GM12878 (cell line): ENCODE results near the gene SAP25. TPM values are rescaled to one million over a fixed set of nuclear protein-coding genes. Genes with fewer than 3 reads are reported as not detected.

Source experiments
- ATAC-seq: fragments of 200-7000 bp; cut with Tn5 transposase; 3 replicates; pipeline ENCODE4 v1.9.1; 2020; ENCODE audit warnings: mild to moderate bottlenecking, moderate library complexity
- BruUV-seq: library from RNA; stranded (reverse); fragments of 400-500 nt; replicated peaks from 2 replicates; lab custom pipeline; 2021; lab: Mats Ljungman, UMichigan
- CTCF ChIA-PET: fragments of 300-600 bp; sonication (Branson Sonifier 250); formaldehyde crosslinking; extraction: SDS; loops from one replicate; lab custom pipeline; 2021; ENCODE audit warnings: inconsistent platforms; lab: Yijun Ruan, JAX
- POLR2A ChIA-PET: fragments of 350-600 bp; formaldehyde crosslinking; extraction: SDS; loops from one replicate; lab custom pipeline; 2021; ENCODE audit warnings: inconsistent platforms; lab: Charles Lee
- RAD21 ChIA-PET: fragments of 300-600 bp; sonication (Branson Sonifier 250); formaldehyde crosslinking; loops from one replicate; lab custom pipeline; 2023; ENCODE audit warnings: antibody characterized with exemption; ENCODE audit not compliant: unreplicated experiment; lab: Charles Lee
- SMC1A ChIA-PET: fragments of 300-600 bp; sonication (Branson Sonifier 250); formaldehyde crosslinking; loops from one replicate; lab custom pipeline; 2023; ENCODE audit not compliant: unreplicated experiment, uncharacterized antibody; lab: Charles Lee
- DNase-seq: peaks from one replicate; pipeline ENCODE4 v3.0.0-alpha.2; 2011; ENCODE audit warnings: low read depth, low spot score
- FAIRE-seq: peaks from 3 replicates; lab custom pipeline; 2011; peaks lifted over from hg19 to GRCh38; lab: Jason Lieb, UNC
- H2AFZ ChIP-seq: 2 replicates; pipeline ENCODE4 v1.6.0; 2011; ENCODE audit warnings: low read depth, low read length, control low read depth; ENCODE audit not compliant: control insufficient read depth
- H3K27ac ChIP-seq: 2 replicates; pipeline ENCODE4 v1.5.1; 2011; ENCODE audit warnings: control low read depth; ENCODE audit not compliant: control insufficient read depth, insufficient read depth
- H3K27me3 ChIP-seq, 2 experiments: replicated peaks in 1 of 2; 2 replicates each; pipeline versions ENCODE4 v1.6.0 to v1.6.1; 2011; ENCODE audit warnings: low read length in 1 of 2; ENCODE audit not compliant: control insufficient read depth in 2 of 2, insufficient read depth in 2 of 2
- H3K36me3 ChIP-seq, 2 experiments: 2 replicates each; pipeline ENCODE4 v1.5.1; 2011; ENCODE audit warnings: low read length in 1 of 2; ENCODE audit not compliant: control insufficient read depth in 2 of 2, insufficient read depth in 2 of 2
- H3K4me1 ChIP-seq: 2 replicates; pipeline ENCODE4 v1.6.1; 2011; ENCODE audit warnings: mild to moderate bottlenecking, low read length, moderate library complexity, mixed read lengths; ENCODE audit not compliant: control insufficient read depth, insufficient read depth
- H3K4me2 ChIP-seq: 2 replicates; pipeline ENCODE4 v1.6.0; 2011; ENCODE audit warnings: control low read depth; ENCODE audit not compliant: control insufficient read depth, insufficient read depth
- H3K4me3 ChIP-seq: fragments of 200-600 bp; sonication (generic); 2 replicates; pipeline ENCODE4 v1.5.1; 2016
- H3K79me2 ChIP-seq: 2 replicates; pipeline ENCODE4 v1.6.0; 2011; ENCODE audit warnings: low read length; ENCODE audit not compliant: control insufficient read depth, insufficient read depth
- H3K9ac ChIP-seq: 2 replicates; pipeline ENCODE4 v1.8.0; 2011; ENCODE audit warnings: low read length, control low read depth, mixed read lengths; ENCODE audit not compliant: control insufficient read depth, insufficient read depth
- H3K9me3 ChIP-seq: replicated peaks from 3 replicates; pipeline ENCODE4 v1.5.1; 2011; ENCODE audit warnings: mild to moderate bottlenecking, low read length; ENCODE audit not compliant: control insufficient read depth, insufficient read depth
- H4K20me1 ChIP-seq: 2 replicates; pipeline ENCODE4 v1.6.0; 2011; ENCODE audit not compliant: control insufficient read depth, insufficient read depth
- ASH2L ChIP-seq: fragments of 300-600, 200-600 bp; sonication (generic); IDR thresholded peaks from 2 replicates; pipeline ENCODE4 v1.6.1; 2017; ENCODE audit warnings: low read depth, mild to moderate bottlenecking, borderline replicate concordance
- BCL3 ChIP-seq: IDR thresholded peaks from 2 replicates; pipeline ENCODE4 v1.6.1; 2011; ENCODE audit warnings: borderline replicate concordance, low read depth, mild to moderate bottlenecking, moderate library complexity, low read length; ENCODE audit not compliant: insufficient read depth, poor library complexity, severe bottlenecking
- HDAC2 ChIP-seq: fragments of 200-600 bp; sonication (generic); IDR thresholded peaks from 2 replicates; pipeline ENCODE4 v1.6.1; 2017
- PAX8 ChIP-seq: fragments of 450-650 bp; IDR thresholded peaks from 2 replicates; pipeline ENCODE4 v1.6.1; 2017; ENCODE audit warnings: mild to moderate bottlenecking, moderate library complexity
- TAF1 ChIP-seq: IDR thresholded peaks from 2 replicates; pipeline ENCODE4 v1.6.1; 2011; ENCODE audit warnings: mild to moderate bottlenecking, low read depth, low read length, borderline replicate concordance
- whole genome bisulfite sequencing: methylation state at CpG from one replicate; pipeline ENCODE4 v1.1.6; 2016; ENCODE audit warnings: low lambda C conversion rate; ENCODE audit not compliant: insufficient replicate concordance, insufficient coverage; ENCODE audit errors: missing lambda C conversion rate; 5-methylcytosine and 5-hydroxymethylcytosine counted together
- in situ Hi-C: fragments of 300-500 bp; cut with MboI; formaldehyde crosslinking; loops from 9 replicates; pipeline ENCODE4 v1.14.3; 2018; ENCODE audit warnings: mixed read lengths
- intact Hi-C: fragments of 100-400 bp; cut with micrococcal nuclease; formaldehyde crosslinking; loops from one replicate; pipeline ENCODE4 v1.14.2; 2022; ENCODE audit not compliant: unreplicated experiment
- polyA plus RNA-seq, 11 experiments: library from polyadenylated mRNA; depleted of rRNA in 4 of 11; unstranded in 6 of 11; stranded (reverse) in 5 of 11; fragments of >200 nt; fragmentation: Nextera tagmentation in 4 of 11; fragmentation: Illumina TruSeq in 1 of 11; extraction: Ambion mirVana in 4 of 11; extraction: Trizol in 1 of 11; gene quantifications; 1 replicate in 1 of 11; 2 replicates in 10 of 11; pipeline versions ENCODE4 v1.2.1 to v1.2.3, GENCODE V29; 2011 to 2016; ENCODE audit warnings: inconsistent platforms in 2 of 11, missing spikeins in 2 of 11, low read depth in 1 of 11
- total RNA-seq, 4 experiments: library from RNA; depleted of rRNA in 3 of 4; stranded (reverse); fragments of >200 nt in 3 of 4; fragmentation: Illumina TruSeq in 1 of 4; extraction: Trizol in 1 of 4; gene quantifications; 2 replicates each; pipeline versions ENCODE4 v1.2.1 to v1.2.3, GENCODE V29; 2013 to 2021
- TF ChIP-seq, protein P1 (sequence below): IDR thresholded peaks from 2 replicates; pipeline ENCODE4 v1.6.1; 2012; ENCODE audit warnings: low read depth, low read length, improper control_type of control experiment

Gene SAP25
- total and polyA plus RNA-seq, 10 of the 15 experiments (the other 5 are each of a cell fraction or from before 2014, with no cell fraction given) = 0.14 to 8.6 (median 1.1) TPM

DNA sequence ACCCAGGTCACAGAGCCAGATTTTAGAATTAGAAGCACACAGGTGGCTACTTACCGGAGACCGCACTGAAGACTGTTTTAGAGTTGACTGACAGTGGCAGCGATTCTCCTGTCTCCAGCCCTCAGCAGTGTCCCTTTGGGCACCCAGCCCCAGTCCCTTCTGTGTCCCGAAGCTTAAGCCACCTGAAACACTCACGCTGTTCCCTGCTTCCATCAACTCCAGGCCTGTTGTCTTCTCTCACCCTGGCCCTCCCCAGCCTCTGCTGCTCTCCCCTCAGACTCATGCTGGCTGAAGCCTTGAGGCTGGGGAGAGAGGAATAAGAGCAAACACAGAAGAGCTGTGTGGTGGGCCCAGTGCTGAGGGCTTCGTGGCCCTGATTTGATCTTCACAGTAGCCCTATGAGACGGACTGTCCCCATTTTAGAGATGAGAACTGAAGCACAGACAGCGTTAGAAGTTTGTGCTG is 10.6 kb downstream of the SAP25 start (continued):
- TF ChIP-seq BCL3 = no peak
- no peak for TF ChIP-seq TAF1
- TF ChIP-seq, protein P1, sequence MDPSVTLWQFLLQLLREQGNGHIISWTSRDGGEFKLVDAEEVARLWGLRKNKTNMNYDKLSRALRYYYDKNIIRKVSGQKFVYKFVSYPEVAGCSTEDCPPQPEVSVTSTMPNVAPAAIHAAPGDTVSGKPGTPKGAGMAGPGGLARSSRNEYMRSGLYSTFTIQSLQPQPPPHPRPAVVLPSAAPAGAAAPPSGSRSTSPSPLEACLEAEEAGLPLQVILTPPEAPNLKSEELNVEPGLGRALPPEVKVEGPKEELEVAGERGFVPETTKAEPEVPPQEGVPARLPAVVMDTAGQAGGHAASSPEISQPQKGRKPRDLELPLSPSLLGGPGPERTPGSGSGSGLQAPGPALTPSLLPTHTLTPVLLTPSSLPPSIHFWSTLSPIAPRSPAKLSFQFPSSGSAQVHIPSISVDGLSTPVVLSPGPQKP = no peak
- no peak for TF ChIP-seq PAX8

- Histone ChIP-seq H3K4me1 (peaks cover 2% of the 10 kb centered on the region), H2AFZ (no peak overlapping the region), H4K20me1 (no peaks in the 10 kb centered on the region), H3K79me2 (no peaks in the 10 kb centered on the region), H3K36me3 (peaks cover 18 to 27% of the 10 kb centered on the region in 2 experiments; a peak in 3 of 4 replicates)
- SMC1A ChIA-PET = interaction anchor here (0.9 to 8.5 kb wide), 4 partner anchors 16 to 70 kb away, joined by 3 to 127 read pairs (median 4); no protein-coding TSS in a partner anchor
- FAIRE-seq (no peak), ATAC-seq (no peak)
- TF ChIP-seq ASH2L (no peak), HDAC2 (no peak)
- TF ChIP-seq, all 136 proteins: peak for 0
- Histone ChIP-seq H3K27me3 (no peaks in the 10 kb centered on the region), H3K4me3 (no peak overlapping the region), H3K27ac (no peak overlapping the region), H3K4me2 (no peak overlapping the region), H3K9me3 (no peaks in the 10 kb centered on the region), H3K9ac (no peak overlapping the region)
- in situ Hi-C loops = no loop called here
- intact Hi-C loops = loop anchor here (5.0 kb wide), 1 partner anchor 130 kb away; the partner anchor contains the start of gene GIGYF1
- WGBS = 92% methylated on average over 26 of the region's 26 CpGs
- no peak for DNase-seq
- ChIA-PET POLR2A (no interaction called here), RAD21 (interaction anchor here (1.1 to 4.2 kb wide), 4 partner anchors 17 to 129 kb away, joined by 3 to 90 read pairs (median 22); partner anchors contain the start of genes FBXO24, LRCH4 and TSC22D4), CTCF (interaction anchor here (0.8 to 12.6 kb wide), 6 partner anchors 15 to 289 kb away, joined by 3 to 190 read pairs (median 26); partner anchors contain the start of genes FBXO24, LRCH4, NYAP1 and TSC22D4)
- no TSS peak for BruUV-seq
These were observed 11.3 kb downstream of the SAP25 start for GRCh38 chr7:100562195-100563099.
